ENCODE results near the gene SYCP2L. TPM values are rescaled to one million over a fixed set of nuclear protein-coding genes. Genes with fewer than 3 reads are reported as not detected.

The SYCP2L gene
- total and polyA plus RNA-seq, 10 of the 15 experiments (the other 5 are each of a cell fraction or from before 2014, with no cell fraction given): 0.03 to 0.12 (median 0.04) TPM; not detected in 7

DNA sequence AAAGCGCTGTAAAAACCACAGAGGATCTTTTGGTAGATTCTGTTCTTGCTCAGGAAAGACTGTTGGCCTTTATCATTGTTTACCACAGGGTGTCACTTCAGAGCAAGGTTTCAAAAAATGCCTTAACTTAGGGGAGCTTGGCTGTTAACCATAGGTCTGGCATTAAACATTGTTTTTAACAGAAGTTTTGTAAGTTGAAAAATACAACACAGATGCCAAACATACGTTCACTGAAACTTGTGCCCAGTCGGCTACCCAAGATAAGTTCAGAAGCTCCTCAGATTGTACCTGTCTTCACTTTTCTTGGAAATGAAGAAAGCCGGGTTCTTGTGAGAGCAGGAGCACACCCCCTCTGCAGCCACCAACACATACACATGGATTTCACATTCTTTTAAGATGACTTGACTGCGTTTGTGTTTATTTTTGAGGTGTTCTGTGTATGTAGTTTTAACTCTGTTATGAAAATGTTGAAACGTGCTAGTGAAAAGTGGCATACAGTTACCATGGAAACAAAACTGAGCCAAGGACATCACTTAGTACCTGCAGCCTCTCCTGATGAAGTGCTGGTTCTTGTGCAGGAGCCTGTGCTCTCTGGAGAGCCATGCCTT lies 64.9 kb downstream of the SYCP2L start:
- no peak overlapping the region for H3K27ac ChIP-seq (ENCODE audit: control insufficient read depth, insufficient read depth)
- no peak overlapping the region for H3K9ac ChIP-seq (ENCODE audit: control insufficient read depth, insufficient read depth, low read length)
- in situ Hi-C loops (cut with MboI) (no loop called here), intact Hi-C loops (cut with micrococcal nuclease; ENCODE audit: unreplicated experiment) (loop anchor here (5.0 kb wide), 1 partner anchor 191 kb away; no protein-coding TSS in a partner anchor)
- BruUV-seq (replicated peaks): no TSS peak
- POLR2A ChIA-PET: no interaction called here
- SMC1A ChIA-PET (ENCODE audit: uncharacterized antibody, unreplicated experiment): interaction anchor here (0.6 to 6.1 kb wide), 12 partner anchors 10 to 631 kb away, joined by 3 to 85 read pairs (median 3); no protein-coding TSS in a partner anchor
- peak; percentile 23 for FAIRE-seq
- no peak for DNase-seq (ENCODE audit: low read depth, low spot score)
- ATAC-seq: peak; percentile 78
- CTCF ChIA-PET: interaction anchor here (0.6 to 5.9 kb wide), 19 partner anchors 9 to 631 kb away, joined by 3 to 64 read pairs (median 4); no protein-coding TSS in a partner anchor
- RAD21 ChIA-PET (ENCODE audit: unreplicated experiment): interaction anchor here (0.5 to 3.3 kb wide), 12 partner anchors 101 to 626 kb away, joined by 3 to 28 read pairs (median 4); no protein-coding TSS in a partner anchor
- H3K36me3 ChIP-seq (ENCODE audit: control insufficient read depth in 2 of 2, insufficient read depth in 2 of 2, low read length in 1 of 2): no peaks in the 10 kb centered on the region
- no peaks in the 10 kb centered on the region for H3K27me3 ChIP-seq (replicated peaks in 1 of 2; ENCODE audit: control insufficient read depth in 2 of 2, insufficient read depth in 2 of 2, low read length in 1 of 2)
- WGBS (ENCODE audit: insufficient coverage, insufficient replicate concordance, low lambda C conversion rate, missing lambda C conversion rate): 25% methylated on average over 6 of the region's 6 CpGs
- H2AFZ ChIP-seq (ENCODE audit: control insufficient read depth, low read depth, low read length): no peak overlapping the region
- TF ChIP-seq RAD21 (IDR thresholded peaks at IDR 0.05; ENCODE audit: insufficient read depth, low read depth, low read length) (peak; percentile 83), SMC3 (IDR thresholded peaks at IDR 0.05; ENCODE audit: borderline replicate concordance, low read length) (peak; percentile 76; the same call in 1 of the 2 replicates), YY1 (IDR thresholded peaks at IDR 0.05; ENCODE audit: low read depth, low read length) (0 out of 2 replicates have a peak, but pooled peaks have one; percentile 16)
- TF ChIP-seq, protein P1, sequence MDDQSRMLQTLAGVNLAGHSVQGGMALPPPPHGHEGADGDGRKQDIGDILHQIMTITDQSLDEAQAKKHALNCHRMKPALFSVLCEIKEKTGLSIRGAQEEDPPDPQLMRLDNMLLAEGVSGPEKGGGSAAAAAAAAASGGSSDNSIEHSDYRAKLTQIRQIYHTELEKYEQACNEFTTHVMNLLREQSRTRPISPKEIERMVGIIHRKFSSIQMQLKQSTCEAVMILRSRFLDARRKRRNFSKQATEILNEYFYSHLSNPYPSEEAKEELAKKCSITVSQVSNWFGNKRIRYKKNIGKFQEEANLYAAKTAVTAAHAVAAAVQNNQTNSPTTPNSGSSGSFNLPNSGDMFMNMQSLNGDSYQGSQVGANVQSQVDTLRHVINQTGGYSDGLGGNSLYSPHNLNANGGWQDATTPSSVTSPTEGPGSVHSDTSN (IDR thresholded peaks at IDR 0.05; ENCODE audit: insufficient replicate concordance, low read depth, low read length): no peak
- TF ChIP-seq, protein P2, sequence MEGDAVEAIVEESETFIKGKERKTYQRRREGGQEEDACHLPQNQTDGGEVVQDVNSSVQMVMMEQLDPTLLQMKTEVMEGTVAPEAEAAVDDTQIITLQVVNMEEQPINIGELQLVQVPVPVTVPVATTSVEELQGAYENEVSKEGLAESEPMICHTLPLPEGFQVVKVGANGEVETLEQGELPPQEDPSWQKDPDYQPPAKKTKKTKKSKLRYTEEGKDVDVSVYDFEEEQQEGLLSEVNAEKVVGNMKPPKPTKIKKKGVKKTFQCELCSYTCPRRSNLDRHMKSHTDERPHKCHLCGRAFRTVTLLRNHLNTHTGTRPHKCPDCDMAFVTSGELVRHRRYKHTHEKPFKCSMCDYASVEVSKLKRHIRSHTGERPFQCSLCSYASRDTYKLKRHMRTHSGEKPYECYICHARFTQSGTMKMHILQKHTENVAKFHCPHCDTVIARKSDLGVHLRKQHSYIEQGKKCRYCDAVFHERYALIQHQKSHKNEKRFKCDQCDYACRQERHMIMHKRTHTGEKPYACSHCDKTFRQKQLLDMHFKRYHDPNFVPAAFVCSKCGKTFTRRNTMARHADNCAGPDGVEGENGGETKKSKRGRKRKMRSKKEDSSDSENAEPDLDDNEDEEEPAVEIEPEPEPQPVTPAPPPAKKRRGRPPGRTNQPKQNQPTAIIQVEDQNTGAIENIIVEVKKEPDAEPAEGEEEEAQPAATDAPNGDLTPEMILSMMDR (IDR thresholded peaks at IDR 0.05 in 2 of 3, conservative IDR thresholded peaks at IDR 0.05 in 1 of 3; ENCODE audit: control insufficient read depth in 2 of 3, extremely low read depth in 1 of 3, insufficient read depth in 1 of 3, low read depth in 3 of 3, low read length in 3 of 3): peak; percentile 45 to 57 (median 55); a peak in 5 of 6 replicates
- no peaks in the 10 kb centered on the region for H3K9me3 ChIP-seq (replicated peaks; ENCODE audit: control insufficient read depth, insufficient read depth, low read length)
- H3K79me2 ChIP-seq (ENCODE audit: control insufficient read depth, insufficient read depth, low read length): no peaks in the 10 kb centered on the region
- H3K4me3 ChIP-seq: no peak overlapping the region
- no peaks in the 10 kb centered on the region for H3K4me1 ChIP-seq (ENCODE audit: control insufficient read depth, insufficient read depth, low read length)
- H3K4me2 ChIP-seq (ENCODE audit: control insufficient read depth, insufficient read depth): no peak overlapping the region
- H4K20me1 ChIP-seq (ENCODE audit: control insufficient read depth, insufficient read depth): no peaks in the 10 kb centered on the region

All from GM12878 (cell line).